K562 (cell line): ENCODE measurements around the gene SLC5A11.

Experiments
- CBX3 ChIP-seq, 2 experiments: IDR thresholded peaks; 1 replicate in 1 of 2; 2 replicates in 1 of 2; pipeline ENCODE4 v1.6.1; 2012; ENCODE audit warnings: inconsistent platforms in 2 of 2, low read length in 2 of 2, borderline replicate concordance in 1 of 2, control low read depth in 1 of 2
- ETV5 ChIP-seq: sonication (generic); formaldehyde crosslinking; IDR thresholded peaks from 2 replicates; pipeline ENCODE4 v1.4.0; 2020; ENCODE audit warnings: low read depth, mild to moderate bottlenecking, missing genetic modification reagents
- LEF1 ChIP-seq: fragments of 450-650 bp; IDR thresholded peaks from 2 replicates; pipeline ENCODE4 v1.6.1; 2016; ENCODE audit warnings: mild to moderate bottlenecking
- PHF20 ChIP-seq: fragments of 450-650 bp; IDR thresholded peaks from 2 replicates; pipeline ENCODE4 v1.6.1; 2018; ENCODE audit not compliant: partially characterized antibody
- RCOR1 ChIP-seq, 2 experiments: IDR thresholded peaks; 2 replicates each; pipeline ENCODE4 v1.6.1; 2012; ENCODE audit warnings: low read depth in 2 of 2, low read length in 2 of 2, borderline replicate concordance in 1 of 2, improper control_type of control experiment in 1 of 2
- SMARCB1 ChIP-seq: IDR thresholded peaks from 2 replicates; pipeline ENCODE4 v1.6.1; 2011; ENCODE audit warnings: improper control_type of control experiment, low read depth; ENCODE audit not compliant: insufficient read length
- TAF1 ChIP-seq: IDR thresholded peaks from 2 replicates; pipeline ENCODE4 v1.6.1; 2011; ENCODE audit warnings: mild to moderate bottlenecking, low read length, moderate library complexity; ENCODE audit not compliant: insufficient read depth, control insufficient read depth, severe bottlenecking; ENCODE audit errors: extremely low read depth
- TF ChIP-seq, protein P1 (sequence below): sonication (generic); formaldehyde crosslinking; IDR thresholded peaks from 2 replicates; pipeline ENCODE4 v1.9.0; 2022; ENCODE audit warnings: mild to moderate bottlenecking, missing genetic modification reagents
- TF ChIP-seq, protein P2 (sequence below): sonication (generic); formaldehyde crosslinking; IDR thresholded peaks from 2 replicates; pipeline ENCODE4 v1.9.0; 2022; ENCODE audit warnings: mild to moderate bottlenecking, missing genetic modification reagents
- TF ChIP-seq, protein P3 (sequence below), 2 experiments: fragments of 450-650 bp; IDR thresholded peaks; 2 replicates each; pipeline ENCODE4 v1.6.1; 2016; ENCODE audit warnings: mild to moderate bottlenecking in 2 of 2, borderline replicate concordance in 1 of 2, low read depth in 1 of 2, moderate library complexity in 1 of 2
- TF ChIP-seq, protein P4 (sequence below): sonication (generic); formaldehyde crosslinking; IDR thresholded peaks from 2 replicates; pipeline ENCODE4 v1.8.0; 2022; ENCODE audit warnings: mild to moderate bottlenecking, missing genetic modification reagents
- TF ChIP-seq, protein P5 (sequence below): sonication (generic); formaldehyde crosslinking; IDR thresholded peaks from 2 replicates; pipeline ENCODE4 v1.8.0; 2022; ENCODE audit warnings: mild to moderate bottlenecking, missing genetic modification reagents
- TF ChIP-seq, protein P6 (sequence below): fragments of 250-450 bp; sonication (Bioruptor Pico); IDR thresholded peaks from 2 replicates; pipeline ENCODE4 v1.8.0; 2022; ENCODE audit warnings: moderate library complexity, mild to moderate bottlenecking, inconsistent platforms
- TF ChIP-seq, protein P7 (sequence below): fragments of 450-650 bp; conservative IDR thresholded peaks from 2 replicates; pipeline ENCODE4 v1.6.1; 2016; ENCODE audit warnings: missing genetic modification characterization, low read depth, mild to moderate bottlenecking, control low read depth, missing compliant biosample characterization

DNA sequence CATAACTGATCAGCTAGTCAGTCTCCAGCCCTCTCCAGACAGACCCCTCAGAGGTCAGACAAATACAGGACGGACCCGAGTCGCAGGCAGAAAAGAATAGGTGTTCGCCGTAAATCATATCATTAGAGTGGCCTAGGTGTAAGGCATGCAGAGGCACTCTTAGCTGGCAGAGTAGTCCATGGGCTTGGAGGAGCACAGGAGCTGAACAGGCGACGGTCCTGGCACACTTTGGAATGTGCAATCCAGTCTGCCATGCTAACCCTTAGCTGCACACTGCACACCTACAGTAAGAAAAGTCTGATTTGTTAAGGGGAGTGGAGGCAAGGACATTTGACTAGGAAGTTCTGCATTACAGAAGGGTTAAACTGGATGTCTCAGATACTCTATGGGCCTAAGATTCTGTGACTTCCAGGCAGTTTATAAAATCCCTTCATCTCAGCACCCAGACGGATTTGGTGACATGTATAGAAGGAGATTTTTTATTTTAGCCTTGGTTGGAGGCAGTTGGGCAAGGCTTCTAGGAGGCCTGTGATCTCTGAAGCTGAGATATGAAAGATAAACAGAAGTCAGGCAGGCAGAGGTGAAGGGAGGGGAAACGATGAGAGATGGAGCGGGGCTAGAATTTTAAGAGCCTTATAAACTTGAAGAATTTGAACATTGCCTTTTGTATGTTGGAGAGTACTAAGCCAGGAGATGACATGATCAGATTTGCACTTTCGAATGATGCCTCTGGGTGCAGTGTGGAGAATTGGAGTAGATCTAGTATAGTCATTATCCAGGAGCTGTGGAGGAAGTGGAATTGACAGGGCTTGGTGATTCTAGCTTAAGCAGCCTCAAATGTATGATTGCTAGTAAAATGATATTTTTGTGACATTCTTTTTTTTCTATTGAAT, 34.6 kb upstream of the SLC5A11 start:
- TF ChIP-seq, protein P1, sequence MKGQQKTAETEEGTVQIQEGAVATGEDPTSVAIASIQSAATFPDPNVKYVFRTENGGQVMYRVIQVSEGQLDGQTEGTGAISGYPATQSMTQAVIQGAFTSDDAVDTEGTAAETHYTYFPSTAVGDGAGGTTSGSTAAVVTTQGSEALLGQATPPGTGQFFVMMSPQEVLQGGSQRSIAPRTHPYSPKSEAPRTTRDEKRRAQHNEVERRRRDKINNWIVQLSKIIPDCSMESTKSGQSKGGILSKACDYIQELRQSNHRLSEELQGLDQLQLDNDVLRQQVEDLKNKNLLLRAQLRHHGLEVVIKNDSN: no peak
- TF ChIP-seq, protein P2, sequence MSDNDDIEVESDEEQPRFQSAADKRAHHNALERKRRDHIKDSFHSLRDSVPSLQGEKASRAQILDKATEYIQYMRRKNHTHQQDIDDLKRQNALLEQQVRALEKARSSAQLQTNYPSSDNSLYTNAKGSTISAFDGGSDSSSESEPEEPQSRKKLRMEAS: no peak
- no peak for TF ChIP-seq TAF1
- TF ChIP-seq, protein P3, sequence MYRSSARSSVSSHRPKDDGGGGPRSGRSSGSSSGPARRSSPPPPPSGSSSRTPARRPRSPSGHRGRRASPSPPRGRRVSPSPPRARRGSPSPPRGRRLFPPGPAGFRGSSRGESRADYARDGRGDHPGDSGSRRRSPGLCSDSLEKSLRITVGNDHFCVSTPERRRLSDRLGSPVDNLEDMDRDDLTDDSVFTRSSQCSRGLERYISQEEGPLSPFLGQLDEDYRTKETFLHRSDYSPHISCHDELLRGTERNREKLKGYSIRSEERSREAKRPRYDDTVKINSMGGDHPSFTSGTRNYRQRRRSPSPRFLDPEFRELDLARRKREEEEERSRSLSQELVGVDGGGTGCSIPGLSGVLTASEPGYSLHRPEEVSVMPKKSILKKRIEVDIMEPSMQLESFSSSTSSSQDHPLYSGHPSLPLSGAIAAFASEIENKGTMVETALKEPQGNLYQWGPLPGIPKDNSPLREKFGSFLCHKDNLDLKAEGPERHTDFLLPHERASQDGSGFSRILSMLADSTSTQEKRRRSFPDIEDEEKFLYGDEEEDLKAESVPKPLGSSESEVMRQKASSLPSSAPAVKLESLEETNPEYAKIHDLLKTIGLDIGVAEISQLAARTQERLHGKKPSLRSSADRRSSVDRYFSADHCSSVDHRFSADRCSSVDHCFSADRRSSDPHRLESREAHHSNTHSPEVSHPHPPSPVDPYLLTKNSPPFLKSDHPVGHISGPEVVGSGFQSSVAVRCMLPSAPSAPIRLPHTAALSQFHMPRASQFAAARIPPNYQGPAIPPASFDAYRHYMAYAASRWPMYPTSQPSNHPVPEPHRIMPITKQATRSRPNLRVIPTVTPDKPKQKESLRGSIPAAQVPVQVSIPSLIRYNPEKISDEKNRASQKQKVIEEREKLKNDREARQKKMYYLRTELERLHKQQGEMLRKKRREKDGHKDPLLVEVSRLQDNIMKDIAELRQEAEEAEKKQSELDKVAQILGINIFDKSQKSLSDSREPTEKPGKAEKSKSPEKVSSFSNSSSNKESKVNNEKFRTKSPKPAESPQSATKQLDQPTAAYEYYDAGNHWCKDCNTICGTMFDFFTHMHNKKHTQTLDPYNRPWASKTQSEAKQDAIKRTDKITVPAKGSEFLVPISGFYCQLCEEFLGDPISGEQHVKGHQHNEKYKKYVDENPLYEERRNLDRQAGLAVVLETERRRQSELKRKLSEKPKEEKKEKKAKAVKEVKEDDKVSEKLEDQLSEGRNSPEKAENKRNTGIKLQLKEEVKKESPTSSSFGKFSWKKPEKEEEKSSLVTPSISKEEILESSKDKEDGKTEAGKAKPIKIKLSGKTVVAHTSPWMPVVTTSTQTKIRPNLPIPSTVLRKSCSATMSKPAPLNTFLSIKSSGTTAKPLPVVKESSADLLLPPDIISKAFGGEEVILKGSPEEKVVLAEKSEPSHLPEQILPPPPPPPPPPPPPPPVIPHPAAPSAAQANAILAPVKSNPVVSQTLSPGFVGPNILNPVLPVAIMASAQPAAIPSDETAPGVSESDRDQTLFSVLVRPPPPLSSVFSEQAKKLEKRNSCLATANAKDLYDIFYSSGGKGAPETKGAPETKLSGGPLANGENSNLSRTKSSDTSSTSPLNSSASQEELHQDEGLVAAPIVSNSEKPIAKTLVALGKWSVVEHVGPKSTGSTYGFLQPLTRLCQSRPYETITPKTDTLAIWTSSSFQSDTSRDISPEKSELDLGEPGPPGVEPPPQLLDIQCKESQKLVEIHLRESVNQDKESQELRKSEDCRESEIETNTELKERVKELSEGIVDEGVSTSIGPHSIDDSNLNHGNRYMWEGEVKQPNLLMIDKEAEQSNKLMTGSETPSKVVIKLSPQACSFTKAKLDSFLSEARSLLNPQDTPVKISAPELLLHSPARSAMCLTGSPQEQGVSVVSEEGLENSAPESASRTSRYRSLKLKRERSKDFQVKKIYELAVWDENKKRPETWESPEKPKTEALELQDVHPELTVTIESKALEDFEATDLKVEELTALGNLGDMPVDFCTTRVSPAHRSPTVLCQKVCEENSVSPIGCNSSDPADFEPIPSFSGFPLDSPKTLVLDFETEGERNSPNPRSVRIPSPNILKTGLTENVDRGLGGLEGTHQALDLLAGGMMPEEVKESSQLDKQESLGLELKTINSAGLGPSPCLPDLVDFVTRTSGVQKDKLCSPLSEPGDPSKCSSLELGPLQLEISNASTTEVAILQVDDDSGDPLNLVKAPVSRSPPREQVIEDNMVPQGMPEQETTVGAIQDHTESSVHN (IDR thresholded peaks at IDR 0.05; ENCODE audit: borderline replicate concordance in 1 of 2, low read depth in 1 of 2): no peak
- no peak for TF ChIP-seq RCOR1 (IDR thresholded peaks at IDR 0.05; ENCODE audit: borderline replicate concordance in 1 of 2, low read depth in 2 of 2, low read length in 2 of 2)
- TF ChIP-seq, protein P4, sequence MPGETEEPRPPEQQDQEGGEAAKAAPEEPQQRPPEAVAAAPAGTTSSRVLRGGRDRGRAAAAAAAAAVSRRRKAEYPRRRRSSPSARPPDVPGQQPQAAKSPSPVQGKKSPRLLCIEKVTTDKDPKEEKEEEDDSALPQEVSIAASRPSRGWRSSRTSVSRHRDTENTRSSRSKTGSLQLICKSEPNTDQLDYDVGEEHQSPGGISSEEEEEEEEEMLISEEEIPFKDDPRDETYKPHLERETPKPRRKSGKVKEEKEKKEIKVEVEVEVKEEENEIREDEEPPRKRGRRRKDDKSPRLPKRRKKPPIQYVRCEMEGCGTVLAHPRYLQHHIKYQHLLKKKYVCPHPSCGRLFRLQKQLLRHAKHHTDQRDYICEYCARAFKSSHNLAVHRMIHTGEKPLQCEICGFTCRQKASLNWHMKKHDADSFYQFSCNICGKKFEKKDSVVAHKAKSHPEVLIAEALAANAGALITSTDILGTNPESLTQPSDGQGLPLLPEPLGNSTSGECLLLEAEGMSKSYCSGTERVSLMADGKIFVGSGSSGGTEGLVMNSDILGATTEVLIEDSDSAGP (CRISPR knock-in tag): no peak
- TF ChIP-seq, protein P5, sequence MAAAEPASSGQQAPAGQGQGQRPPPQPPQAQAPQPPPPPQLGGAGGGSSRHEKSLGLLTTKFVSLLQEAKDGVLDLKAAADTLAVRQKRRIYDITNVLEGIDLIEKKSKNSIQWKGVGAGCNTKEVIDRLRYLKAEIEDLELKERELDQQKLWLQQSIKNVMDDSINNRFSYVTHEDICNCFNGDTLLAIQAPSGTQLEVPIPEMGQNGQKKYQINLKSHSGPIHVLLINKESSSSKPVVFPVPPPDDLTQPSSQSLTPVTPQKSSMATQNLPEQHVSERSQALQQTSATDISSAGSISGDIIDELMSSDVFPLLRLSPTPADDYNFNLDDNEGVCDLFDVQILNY (CRISPR knock-in tag): no peak
- TF ChIP-seq, protein P6, sequence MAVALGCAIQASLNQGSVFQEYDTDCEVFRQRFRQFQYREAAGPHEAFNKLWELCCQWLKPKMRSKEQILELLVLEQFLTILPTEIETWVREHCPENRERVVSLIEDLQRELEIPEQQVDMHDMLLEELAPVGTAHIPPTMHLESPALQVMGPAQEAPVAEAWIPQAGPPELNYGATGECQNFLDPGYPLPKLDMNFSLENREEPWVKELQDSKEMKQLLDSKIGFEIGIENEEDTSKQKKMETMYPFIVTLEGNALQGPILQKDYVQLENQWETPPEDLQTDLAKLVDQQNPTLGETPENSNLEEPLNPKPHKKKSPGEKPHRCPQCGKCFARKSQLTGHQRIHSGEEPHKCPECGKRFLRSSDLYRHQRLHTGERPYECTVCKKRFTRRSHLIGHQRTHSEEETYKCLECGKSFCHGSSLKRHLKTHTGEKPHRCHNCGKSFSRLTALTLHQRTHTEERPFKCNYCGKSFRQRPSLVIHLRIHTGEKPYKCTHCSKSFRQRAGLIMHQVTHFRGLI (CRISPR knock-in tag): no peak
- TF ChIP-seq ETV5 (CRISPR knock-in tag): no peak
- TF ChIP-seq, protein P7, sequence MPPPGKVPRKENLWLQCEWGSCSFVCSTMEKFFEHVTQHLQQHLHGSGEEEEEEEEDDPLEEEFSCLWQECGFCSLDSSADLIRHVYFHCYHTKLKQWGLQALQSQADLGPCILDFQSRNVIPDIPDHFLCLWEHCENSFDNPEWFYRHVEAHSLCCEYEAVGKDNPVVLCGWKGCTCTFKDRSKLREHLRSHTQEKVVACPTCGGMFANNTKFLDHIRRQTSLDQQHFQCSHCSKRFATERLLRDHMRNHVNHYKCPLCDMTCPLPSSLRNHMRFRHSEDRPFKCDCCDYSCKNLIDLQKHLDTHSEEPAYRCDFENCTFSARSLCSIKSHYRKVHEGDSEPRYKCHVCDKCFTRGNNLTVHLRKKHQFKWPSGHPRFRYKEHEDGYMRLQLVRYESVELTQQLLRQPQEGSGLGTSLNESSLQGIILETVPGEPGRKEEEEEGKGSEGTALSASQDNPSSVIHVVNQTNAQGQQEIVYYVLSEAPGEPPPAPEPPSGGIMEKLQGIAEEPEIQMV (tag): no peak
- TF ChIP-seq PHF20: no peak
- TF ChIP-seq CBX3 (IDR thresholded peaks at IDR 0.05; ENCODE audit: borderline replicate concordance in 1 of 2, low read length in 2 of 2): no peak
- no peak for TF ChIP-seq SMARCB1
- TF ChIP-seq LEF1: no peak
